Tibial artery (tissue), 4 donors: ENCODE results near the gene HSPA1A.
"Not testable (repeated sequence)": the region's sequence is repeated elsewhere in the genome, so short reads cannot be mapped to it uniquely, and the experiment has no call there.

ENCODE experiments used
- DNase-seq, 2 donors: peaks; one replicate each; pipeline ENCODE4 v3.0.0-alpha.2; 2019
- H3K27ac ChIP-seq, 2 donors: fragments of 200-600 bp; sonication (generic) in 1 of 2; 1 replicate in 1 of 2; 2 replicates in 1 of 2; pipeline ENCODE4 v1.5.1; 2018 to 2019; ENCODE audit warnings: mild to moderate bottlenecking in 1 of 2
- H3K27me3 ChIP-seq, 2 donors: fragments of 200-600 bp; sonication (generic) in 1 of 2; one replicate each; pipeline versions ENCODE4 v1.5.1 to v1.6.0; 2016 to 2019
- H3K36me3 ChIP-seq, 3 donors: fragments of 200-600 bp; sonication (generic) in 2 of 3; one replicate each; pipeline ENCODE4 v1.5.1; 2016 to 2019; ENCODE audit warnings: mild to moderate bottlenecking in 2 of 3
- H3K4me1 ChIP-seq, 4 donors: fragments of 200-600 bp; sonication (generic) in 2 of 4; 1 replicate in 3 of 4; 2 replicates in 1 of 4; pipeline ENCODE4 v1.5.1; 2016 to 2019
- H3K4me3 ChIP-seq, 2 donors: fragments of 200-600 bp; sonication (generic) in 1 of 2; 1 replicate in 1 of 2; 2 replicates in 1 of 2; pipeline ENCODE4 v1.5.1; 2018 to 2019; ENCODE audit warnings: mild to moderate bottlenecking in 2 of 2
- H3K9me3 ChIP-seq, 3 donors: fragments of 200-600 bp; sonication (generic) in 1 of 3; one replicate each; pipeline ENCODE4 v1.5.1; 2016 to 2019
- CTCF ChIP-seq, 2 experiments: fragments of 200-600 bp in 1 of 2; fragments of 450-650 bp in 1 of 2; IDR thresholded peaks; one replicate each; pipeline ENCODE4 v1.5.1; 2017 to 2019; ENCODE audit warnings: antibody characterized with exemption in 2 of 2, mild to moderate bottlenecking in 1 of 2, moderate library complexity in 1 of 2
- intact Hi-C: fragments of 100-400 bp; cut with DNase I; formaldehyde crosslinking; loops from one replicate; pipeline ENCODE4 v1.15.0; 2023; ENCODE audit warnings: low total_unique reads

Gene HSPA1A

GRCh38 chr6:31806470-31807272 is 8.7 kb upstream of the HSPA1A start, which contains the start of gene LSM2:
TSS of gene LSM2 (minus strand) at chr6:31806966. CDS start at chr6:31806757, 209 bp downstream.
- peak; percentile 97 to 99 for DNase-seq
- intact Hi-C loops = no loop called here
- peaks cover 0 to 17% (median 11%) of the 10 kb centered on the region in 4 donors for H3K4me1 ChIP-seq
- peak within 1 kb of the TSS; percentile 54 to 59 for H3K4me3 ChIP-seq
- TF ChIP-seq CTCF (IDR thresholded peaks at IDR 0.05) = peak; percentile 17 to 21
- no peaks in the 10 kb centered on the region for H3K9me3 ChIP-seq
- H3K36me3 ChIP-seq = peaks cover 0 to 17% (median 0%) of the 10 kb centered on the region in 3 donors
- no peaks in the 10 kb centered on the region for H3K27me3 ChIP-seq
- peak within 1 kb of the TSS; percentile 87 to 88 for H3K27ac ChIP-seq

- H3K36me3 ChIP-seq, H3K4me3 ChIP-seq, intact Hi-C loops, DNase-seq, H3K9me3 ChIP-seq, H3K27ac ChIP-seq, H3K27me3 ChIP-seq: not testable (repeated sequence)
- peaks cover 0 to 22% (median 13%) of the 10 kb centered on the region in 4 donors for H3K4me1 ChIP-seq
Observed at GRCh38 chr6:31808599-31808998, 6.7 kb upstream of the HSPA1A start.

GRCh38 chr6:31811645-31812044 is 3.7 kb upstream of the HSPA1A start:
- intact Hi-C loops = loop anchor here (5.0 kb wide), 1 partner anchor 1036 kb away; no protein-coding TSS in a partner anchor
- TF ChIP-seq CTCF (IDR thresholded peaks at IDR 0.05) = no peak
- Histone ChIP-seq H3K4me1 (peaks cover 0 to 20% (median 8%) of the 10 kb centered on the region in 4 donors), H3K36me3 (no peaks in the 10 kb centered on the region), H3K4me3 (no peak overlapping the region), H3K9me3 (no peaks in the 10 kb centered on the region), H3K27ac (no peak overlapping the region), H3K27me3 (no peaks in the 10 kb centered on the region)
- peak in 1 of 2 donors; percentile 55 for DNase-seq

GRCh38 chr6:31813465-31813849 is 1.9 kb upstream of the HSPA1A start:
- Histone ChIP-seq H3K27me3 (no peaks in the 10 kb centered on the region), H3K9me3 (no peaks in the 10 kb centered on the region), H3K36me3 (no peaks in the 10 kb centered on the region), H3K4me3 (no peak overlapping the region), H3K27ac (peak overlapping the region; percentile 89 to 97), H3K4me1 (peaks cover 0 to 21% (median 10%) of the 10 kb centered on the region in 4 donors)
- no peak for TF ChIP-seq CTCF (IDR thresholded peaks at IDR 0.05)
- intact Hi-C loops = loop anchor here (5.0 kb wide), 1 partner anchor 1034 kb away; no protein-coding TSS in a partner anchor
- no peak for DNase-seq

DNA sequence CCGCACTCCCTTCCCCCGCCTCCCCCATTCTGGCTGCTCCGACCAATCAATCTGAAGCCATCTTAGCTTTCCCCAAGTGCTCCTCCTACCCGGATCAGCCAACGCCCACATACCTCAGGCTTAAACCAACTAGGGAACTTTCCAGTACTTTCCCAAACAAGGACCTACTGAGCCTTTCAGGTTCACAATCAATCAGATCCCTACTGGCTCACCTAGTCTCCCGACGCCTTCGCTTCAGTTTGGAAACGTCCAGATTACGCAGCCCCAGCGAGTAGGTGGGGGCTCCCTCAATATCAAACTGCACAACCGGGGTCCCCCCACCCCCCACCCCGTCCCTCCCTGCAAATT is 692 bp upstream of the HSPA1A start:
- TF ChIP-seq CTCF (IDR thresholded peaks at IDR 0.05) = no peak
- intact Hi-C loops = loop anchor here (5.0 kb wide), 1 partner anchor 1033 kb away; no protein-coding TSS in a partner anchor
- peak; percentile 98 to 99 for DNase-seq
- Histone ChIP-seq H3K27ac (peak overlapping the region; percentile 89 to 97), H3K9me3 (no peaks in the 10 kb centered on the region), H3K4me3 (peak overlapping the region; percentile 56 to 57), H3K27me3 (no peaks in the 10 kb centered on the region), H3K36me3 (no peaks in the 10 kb centered on the region), H3K4me1 (peaks cover 0 to 31% (median 18%) of the 10 kb centered on the region in 4 donors)
